GM12864 (cell line): Measurements from ENCODE around the gene EGF.

Experiments
- DNase-seq: peaks from one replicate; pipeline ENCODE4 v3.0.0-alpha.2; 2011; ENCODE audit warnings: low read depth
- H3K4me3 ChIP-seq: 2 replicates; pipeline ENCODE4 v1.5.1; 2011; ENCODE audit warnings: mild to moderate bottlenecking, low read depth, low read length, control low read depth
- TF ChIP-seq, protein P1 (sequence below): IDR thresholded peaks from 2 replicates; pipeline ENCODE4 v1.5.1; 2011; ENCODE audit warnings: low read depth, mild to moderate bottlenecking, moderate library complexity, low read length, control low read depth, inconsistent platforms; ENCODE audit errors: missing control alignments

The EGF gene

DNA sequence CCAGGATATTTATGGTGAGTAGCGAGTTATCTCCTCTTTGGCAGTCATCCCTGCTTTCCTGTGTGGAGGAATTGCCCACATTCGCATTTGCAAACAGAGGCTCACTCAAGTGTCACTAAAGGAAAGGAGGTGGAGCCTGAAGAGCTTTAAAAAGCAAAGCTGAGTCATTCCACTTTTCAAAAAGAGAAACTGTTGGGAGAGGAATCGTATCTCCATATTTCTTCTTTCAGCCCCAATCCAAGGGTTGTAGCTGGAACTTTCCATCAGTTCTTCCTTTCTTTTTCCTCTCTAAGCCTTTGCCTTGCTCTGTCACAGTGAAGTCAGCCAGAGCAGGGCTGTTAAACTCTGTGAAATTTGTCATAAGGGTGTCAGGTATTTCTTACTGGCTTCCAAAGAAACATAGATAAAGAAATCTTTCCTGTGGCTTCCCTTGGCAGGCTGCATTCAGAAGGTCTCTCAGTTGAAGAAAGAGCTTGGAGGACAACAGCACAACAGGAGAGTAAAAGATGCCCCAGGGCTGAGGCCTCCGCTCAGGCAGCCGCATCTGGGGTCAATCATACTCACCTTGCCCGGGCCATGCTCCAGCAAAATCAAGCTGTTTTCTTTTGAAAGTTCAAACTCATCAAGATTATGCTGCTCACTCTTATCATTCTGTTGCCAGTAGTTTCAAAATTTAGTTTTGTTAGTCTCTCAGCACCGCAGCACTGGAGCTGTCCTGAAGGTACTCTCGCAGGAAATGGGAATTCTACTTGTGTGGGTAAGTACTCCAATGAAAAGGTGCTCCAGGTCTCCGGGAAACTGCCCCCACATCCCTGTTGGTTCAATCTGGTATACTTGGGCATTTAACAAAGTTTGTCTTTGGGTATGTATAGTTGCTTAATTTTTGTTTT is at the start of gene EGF:
Gene EGF (plus strand): TSS at position 178 of the 890 bp plus-strand sequence. CDS start 453 bp downstream, at position 631.
- no peak within 1 kb of the TSS for H3K4me3 ChIP-seq
- no peak for DNase-seq

DNA sequence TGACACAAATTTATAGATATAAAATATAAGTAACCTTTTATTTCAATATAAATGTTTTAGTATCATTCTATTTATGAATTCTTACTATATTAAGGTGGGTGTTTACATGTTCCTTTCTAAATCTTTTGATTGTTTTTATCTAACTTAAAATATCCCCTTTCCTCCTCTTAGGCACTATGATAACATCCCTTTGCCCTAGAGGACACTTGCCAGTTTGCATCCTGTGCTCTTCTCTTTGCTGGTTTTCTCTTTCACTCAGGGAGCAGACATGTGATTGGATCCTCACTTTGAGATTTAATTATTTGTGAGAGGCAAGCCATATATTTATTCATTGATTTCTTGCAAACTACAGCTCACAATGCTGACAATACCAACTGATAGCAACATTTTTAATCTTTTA is 48.5 kb upstream of the EGF start:
- DNase-seq, result no peak
- H3K4me3 ChIP-seq, result no peak overlapping the region
- TF ChIP-seq, protein P1, sequence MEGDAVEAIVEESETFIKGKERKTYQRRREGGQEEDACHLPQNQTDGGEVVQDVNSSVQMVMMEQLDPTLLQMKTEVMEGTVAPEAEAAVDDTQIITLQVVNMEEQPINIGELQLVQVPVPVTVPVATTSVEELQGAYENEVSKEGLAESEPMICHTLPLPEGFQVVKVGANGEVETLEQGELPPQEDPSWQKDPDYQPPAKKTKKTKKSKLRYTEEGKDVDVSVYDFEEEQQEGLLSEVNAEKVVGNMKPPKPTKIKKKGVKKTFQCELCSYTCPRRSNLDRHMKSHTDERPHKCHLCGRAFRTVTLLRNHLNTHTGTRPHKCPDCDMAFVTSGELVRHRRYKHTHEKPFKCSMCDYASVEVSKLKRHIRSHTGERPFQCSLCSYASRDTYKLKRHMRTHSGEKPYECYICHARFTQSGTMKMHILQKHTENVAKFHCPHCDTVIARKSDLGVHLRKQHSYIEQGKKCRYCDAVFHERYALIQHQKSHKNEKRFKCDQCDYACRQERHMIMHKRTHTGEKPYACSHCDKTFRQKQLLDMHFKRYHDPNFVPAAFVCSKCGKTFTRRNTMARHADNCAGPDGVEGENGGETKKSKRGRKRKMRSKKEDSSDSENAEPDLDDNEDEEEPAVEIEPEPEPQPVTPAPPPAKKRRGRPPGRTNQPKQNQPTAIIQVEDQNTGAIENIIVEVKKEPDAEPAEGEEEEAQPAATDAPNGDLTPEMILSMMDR, result no peak

More for the DNA sequence above, at the start of gene EGF:
- TF ChIP-seq, protein P1, result no peak

DNA sequence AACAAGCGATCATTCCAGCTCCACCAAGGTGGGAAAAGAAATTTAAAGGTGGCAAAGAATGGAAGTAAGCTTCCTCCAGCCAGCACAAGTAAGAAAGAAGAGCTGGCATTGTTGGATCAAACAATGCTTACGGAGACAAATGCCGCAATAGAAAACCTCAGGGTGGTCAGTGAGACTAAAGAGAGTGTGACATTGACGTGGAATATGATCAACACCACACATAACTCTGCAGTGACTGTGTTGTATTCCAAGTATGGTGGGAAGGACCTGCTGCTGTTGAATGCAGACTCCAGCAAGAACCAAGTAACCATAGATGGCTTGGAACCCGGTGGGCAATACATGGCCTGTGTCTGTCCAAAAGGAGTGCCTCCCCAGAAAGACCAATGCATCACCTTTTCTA is 42.6 kb upstream of the EGF start:
- no peak for DNase-seq
- no peak overlapping the region for H3K4me3 ChIP-seq
- TF ChIP-seq, protein P1, result no peak

DNA sequence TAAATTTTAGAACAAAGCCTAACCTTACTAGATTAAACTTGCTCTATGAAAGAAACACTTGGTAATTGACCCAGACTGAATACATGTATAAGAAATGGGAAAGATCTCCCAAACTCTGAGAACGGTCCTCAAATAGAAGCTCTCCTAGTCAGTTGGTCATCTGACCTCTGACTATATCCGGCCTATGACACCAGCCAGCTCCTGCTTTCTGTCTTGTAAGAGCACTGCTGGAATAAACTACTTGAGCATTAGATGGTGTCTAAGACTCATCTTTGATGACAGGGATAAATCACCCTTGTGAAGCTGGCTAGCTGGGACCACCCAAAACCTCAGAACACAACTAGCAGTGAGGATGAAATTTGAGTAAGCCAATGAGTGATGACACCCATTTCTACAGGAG is 40.6 kb upstream of the EGF start:
- no peak overlapping the region for H3K4me3 ChIP-seq
- DNase-seq, result no peak
- TF ChIP-seq, protein P1, result no peak

DNA sequence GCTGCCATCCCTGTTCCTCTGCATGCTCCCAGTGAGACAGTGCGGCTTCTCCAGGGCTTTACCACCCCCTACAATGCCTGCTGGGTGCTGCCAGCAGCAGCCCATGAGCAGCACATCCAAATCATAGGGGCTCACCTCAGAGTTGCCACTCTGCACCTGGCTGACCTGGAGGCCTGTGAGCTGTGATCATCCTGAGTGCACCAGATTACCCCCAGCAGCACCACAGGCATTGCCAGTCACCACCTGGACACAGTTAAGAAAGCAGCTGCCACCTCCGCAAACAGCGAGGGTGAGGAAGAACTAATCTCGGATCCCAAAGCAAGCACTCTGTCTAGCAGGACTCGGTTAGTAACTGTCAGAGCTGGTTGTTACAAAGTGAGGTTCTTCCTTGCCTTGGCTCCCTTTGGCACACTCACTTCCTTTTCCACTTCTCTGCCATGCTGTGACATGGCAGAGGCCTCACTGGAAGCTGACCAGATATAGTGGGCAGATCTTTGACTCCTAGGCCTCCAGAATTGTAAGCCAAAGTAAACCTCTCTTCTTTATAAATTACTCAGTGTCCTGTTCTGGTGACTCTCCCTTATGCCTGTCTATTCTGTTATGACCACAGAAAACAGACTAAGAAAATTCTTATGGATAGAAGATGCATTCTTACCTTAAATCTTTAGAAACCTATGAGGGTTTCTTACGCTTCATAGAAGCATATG is 39.6 kb upstream of the EGF start:
- H3K4me3 ChIP-seq, result no peak overlapping the region
- TF ChIP-seq, protein P1, result no peak
- DNase-seq, result no peak

DNA sequence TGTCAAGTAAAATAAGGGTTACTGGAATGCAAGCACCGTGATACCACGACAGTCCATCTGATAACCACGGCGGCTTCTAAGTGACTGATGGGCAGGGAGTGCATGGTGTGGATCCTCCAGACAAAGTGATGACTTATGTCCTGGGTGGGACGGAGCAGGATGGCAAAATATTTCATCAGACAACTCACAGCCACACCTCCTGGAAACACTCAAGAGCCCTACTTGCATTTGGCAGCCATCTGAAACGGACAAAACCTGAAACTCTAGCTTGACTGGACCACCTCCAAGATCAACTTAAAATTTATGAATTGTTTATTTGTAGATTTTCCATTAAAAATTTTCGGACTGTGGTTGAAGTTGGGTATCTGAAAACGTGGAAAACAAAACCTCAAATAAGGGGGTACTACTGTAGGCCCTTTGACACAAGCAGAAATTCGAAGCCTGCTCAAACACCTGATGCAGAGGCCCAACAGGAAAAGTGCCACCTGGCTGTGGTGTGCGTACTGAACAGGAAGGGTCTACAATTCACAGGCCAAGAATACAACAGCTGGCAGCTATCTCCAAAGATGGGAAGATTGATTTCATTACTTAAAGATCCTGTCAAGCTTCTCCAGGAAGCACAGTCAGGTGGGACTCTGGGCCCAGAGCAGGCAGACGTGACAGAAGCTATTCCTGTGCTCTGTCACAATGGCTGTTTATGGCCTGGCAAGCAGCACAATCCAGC is 38.7 kb upstream of the EGF start:
- TF ChIP-seq, protein P1, result no peak
- H3K4me3 ChIP-seq, result no peak overlapping the region
- DNase-seq, result no peak
